Fibroblast of the aortic adventitia (primary cell): ENCODE measurements around the gene CSNK2A1. TPM values are rescaled to one million over a fixed set of nuclear protein-coding genes. Genes with fewer than 3 reads are reported as not detected.

Experiments
- DNase-seq: peaks from one replicate; pipeline ENCODE4 v3.0.0-alpha.2; 2010; ENCODE audit warnings: low read depth
- H3K4me3 ChIP-seq: 2 replicates; pipeline ENCODE4 v1.5.1; 2011; ENCODE audit warnings: low read depth, mild to moderate bottlenecking, control low read depth, low read length, moderate library complexity
- total RNA-seq: library from RNA; depleted of rRNA; stranded (reverse); fragments of >200 nt; gene quantifications from 2 replicates; pipeline ENCODE4 v1.2.3, GENCODE V29; 2012; ENCODE audit warnings: low replicate concordance
- TF ChIP-seq, protein P1 (sequence below): IDR thresholded peaks from 2 replicates; pipeline ENCODE4 v1.5.1; 2011; ENCODE audit warnings: mild to moderate bottlenecking, low read length, control low read depth, inconsistent platforms; ENCODE audit not compliant: insufficient read depth

The CSNK2A1 gene
- total RNA-seq, 1 donor: 147 TPM

DNA sequence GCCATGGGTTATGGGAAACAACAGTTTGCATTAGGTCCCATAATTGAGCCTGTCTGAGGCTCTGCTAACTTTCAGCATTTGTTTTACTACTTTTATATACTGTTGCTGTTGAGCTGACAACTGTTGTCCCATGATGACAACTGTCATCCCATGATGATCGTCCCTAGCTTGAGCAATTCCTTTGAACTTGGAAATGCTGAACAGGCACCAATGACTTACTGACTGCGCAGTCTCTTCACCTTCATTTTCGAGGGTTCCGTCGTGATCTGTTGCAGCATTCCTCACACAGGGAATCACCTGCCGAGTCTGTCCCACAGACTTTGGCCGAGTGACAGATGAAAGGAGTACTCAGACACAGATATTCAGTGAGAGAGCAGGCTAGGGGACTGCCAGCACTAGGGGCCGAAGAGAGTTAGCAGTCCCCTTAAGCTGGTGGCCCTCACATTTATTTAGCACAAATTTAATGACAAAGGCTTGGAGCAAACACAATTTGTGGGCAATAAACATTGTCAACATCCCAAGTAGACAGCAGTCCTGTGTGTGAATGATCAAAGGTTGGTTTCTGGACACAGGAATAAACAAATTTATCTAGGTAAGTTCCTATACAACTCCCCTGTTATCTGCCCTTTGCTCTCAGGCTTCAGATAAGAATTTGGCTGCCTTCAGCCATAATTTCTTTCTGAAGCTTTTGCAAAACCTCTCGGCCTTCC lies 71.3 kb downstream of the CSNK2A1 start:
- no peak overlapping the region for H3K4me3 ChIP-seq
- TF ChIP-seq, protein P1, sequence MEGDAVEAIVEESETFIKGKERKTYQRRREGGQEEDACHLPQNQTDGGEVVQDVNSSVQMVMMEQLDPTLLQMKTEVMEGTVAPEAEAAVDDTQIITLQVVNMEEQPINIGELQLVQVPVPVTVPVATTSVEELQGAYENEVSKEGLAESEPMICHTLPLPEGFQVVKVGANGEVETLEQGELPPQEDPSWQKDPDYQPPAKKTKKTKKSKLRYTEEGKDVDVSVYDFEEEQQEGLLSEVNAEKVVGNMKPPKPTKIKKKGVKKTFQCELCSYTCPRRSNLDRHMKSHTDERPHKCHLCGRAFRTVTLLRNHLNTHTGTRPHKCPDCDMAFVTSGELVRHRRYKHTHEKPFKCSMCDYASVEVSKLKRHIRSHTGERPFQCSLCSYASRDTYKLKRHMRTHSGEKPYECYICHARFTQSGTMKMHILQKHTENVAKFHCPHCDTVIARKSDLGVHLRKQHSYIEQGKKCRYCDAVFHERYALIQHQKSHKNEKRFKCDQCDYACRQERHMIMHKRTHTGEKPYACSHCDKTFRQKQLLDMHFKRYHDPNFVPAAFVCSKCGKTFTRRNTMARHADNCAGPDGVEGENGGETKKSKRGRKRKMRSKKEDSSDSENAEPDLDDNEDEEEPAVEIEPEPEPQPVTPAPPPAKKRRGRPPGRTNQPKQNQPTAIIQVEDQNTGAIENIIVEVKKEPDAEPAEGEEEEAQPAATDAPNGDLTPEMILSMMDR: no peak
- no peak for DNase-seq

DNA sequence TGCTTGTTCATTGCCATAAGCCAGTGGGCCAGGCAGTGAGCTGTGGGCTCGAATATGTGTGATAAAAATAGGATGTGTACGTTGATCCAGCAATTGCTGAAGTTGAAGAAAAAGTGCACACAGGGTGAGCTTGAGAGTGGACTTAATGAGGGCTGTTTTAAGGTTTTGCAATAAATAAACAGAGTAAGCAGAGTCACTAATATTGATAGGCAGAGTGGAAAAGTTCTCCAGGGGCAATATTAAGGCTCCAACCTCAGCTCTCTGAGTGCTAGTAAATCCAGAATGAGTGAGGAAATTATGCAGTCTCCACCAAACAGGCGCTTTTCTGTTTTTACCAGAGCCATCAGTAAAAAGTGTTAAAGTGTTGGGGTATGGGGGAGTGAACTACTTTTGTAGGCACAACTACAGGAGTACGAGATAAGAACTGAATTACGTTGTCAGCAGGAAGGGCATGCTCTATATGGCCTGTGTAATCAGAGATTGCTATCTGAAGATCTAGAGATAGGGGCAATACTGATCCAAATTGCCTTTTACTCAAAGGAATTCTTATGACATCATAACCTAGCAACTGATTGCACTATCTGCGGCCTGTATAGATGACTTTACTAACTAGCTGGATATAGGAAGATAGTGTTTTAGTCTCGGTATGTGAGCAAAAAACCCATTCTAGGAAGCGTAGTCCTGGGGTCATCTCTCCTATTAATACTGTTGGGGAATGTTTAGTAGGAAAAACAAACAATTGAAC lies 73.7 kb downstream of the CSNK2A1 start:
- TF ChIP-seq, protein P1: no peak
- no peak overlapping the region for H3K4me3 ChIP-seq
- DNase-seq: no peak

DNA sequence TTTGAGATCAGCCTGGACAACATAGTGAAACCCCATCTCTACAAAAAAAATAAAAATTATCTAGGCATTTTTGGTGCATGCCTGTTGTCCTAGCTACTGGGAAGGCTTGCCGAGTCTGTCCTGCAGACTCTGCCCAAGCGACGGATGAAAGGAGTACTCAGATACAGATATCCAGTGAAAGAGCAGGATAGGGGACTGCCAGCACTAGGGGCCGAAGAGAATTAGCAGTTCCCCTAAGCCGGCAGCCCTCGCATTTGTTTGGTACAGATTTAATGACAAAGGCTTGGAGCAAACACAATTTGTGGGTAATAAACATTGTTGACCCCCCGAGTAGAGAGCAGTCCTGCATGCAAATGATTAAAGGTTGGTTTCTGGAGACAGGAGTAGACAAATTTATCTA lies 75.8 kb downstream of the CSNK2A1 start:
- TF ChIP-seq, protein P1: no peak
- DNase-seq: no peak

DNA sequence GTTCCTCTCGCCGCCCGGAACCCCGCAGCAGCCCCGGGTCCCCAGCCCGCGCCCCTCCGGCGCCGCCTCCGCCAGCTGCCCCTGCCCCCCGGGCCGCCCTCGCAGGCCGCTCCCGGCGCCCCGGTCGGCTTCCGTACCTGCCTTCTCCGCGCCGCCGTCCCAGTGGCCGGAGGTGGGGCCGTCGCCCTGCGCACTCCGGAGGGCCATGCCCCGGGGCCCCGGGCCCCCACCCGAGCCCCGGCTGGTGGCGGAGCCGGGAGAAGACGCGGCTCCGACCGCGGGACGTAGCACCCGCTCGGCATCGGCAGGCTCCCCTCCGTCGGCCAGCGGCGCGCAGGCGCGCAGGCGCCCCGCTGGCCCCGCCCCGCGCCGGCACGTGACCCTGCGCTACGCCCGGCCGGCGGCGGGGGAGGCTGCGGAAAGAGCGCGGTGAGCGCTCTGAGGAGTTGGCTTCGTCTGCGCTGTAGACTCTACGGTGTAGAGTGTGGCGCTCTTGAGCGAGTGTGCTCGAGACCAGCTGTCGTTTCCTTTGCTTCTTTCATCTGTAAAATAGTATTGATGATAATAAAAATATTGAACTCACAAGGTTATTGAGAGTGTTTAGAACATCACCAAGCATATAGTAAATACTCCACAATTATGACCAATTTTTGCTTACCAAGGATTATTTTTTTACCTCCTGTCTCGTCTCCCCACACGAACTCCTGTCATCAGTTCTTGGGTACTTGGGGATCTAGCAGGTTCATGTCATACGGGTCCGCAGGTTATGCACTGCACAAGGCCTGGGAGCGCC lies 81.2 kb downstream of the CSNK2A1 start, which contains the start of gene TBC1D20:
Gene TBC1D20 (minus strand): TSS at position 335 of the 793 bp plus-strand sequence. CDS start 128 bp downstream, at position 207.
- DNase-seq: peak; percentile 84
- TF ChIP-seq, protein P1: peak; percentile 27
- peak within 1 kb of the TSS; percentile 83 for H3K4me3 ChIP-seq

More for the DNA sequence above, 75.8 kb downstream of the CSNK2A1 start:
- H3K4me3 ChIP-seq: no peak overlapping the region

DNA sequence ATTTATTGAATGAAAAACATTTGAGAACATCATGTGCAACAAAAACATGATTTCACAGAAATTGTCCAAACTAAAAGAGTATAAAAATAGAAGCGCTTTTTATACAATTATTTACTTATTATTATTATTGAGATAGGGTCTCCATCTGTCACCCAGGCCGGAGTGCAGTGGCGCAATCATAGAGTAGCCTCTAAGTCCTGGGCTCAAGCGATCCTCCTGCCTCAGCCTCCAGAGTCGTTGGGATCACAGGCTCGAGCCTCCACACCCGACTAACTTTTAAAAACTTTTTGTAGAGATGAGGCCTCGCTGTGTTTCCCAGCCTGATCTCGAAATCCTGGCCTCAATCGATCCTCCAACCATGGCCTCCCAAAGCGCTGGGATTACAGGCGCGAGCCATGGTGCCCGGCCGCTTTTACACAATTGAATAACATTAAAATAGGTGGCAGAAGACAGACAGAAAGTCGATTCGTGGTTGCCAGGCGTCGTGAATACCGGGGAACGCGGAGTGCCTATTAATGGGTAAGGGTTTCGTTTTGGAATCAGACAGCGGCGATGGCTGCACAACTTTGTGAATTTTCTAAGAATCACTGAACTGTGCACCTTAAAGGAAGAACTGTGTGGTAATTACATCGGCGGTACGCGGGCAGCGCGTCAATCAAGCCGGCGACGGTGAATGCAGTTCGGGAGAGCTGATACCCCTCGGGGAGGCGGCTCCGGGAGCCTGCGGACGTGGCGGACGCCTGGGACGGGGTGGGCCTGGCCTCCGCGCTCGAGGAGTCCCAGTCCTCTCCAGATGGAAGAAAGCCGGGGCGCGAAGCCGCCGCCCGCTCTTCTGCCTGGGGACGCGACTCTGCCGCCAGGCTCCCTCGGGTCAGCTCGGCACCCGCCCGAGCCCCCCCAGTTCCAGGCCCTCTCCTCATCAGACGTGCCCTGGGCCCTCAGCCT lies 82.1 kb downstream of the CSNK2A1 start:
- TF ChIP-seq, protein P1: no peak
- H3K4me3 ChIP-seq: peak overlapping the region; percentile 83
- DNase-seq: peak; percentile 35

DNA sequence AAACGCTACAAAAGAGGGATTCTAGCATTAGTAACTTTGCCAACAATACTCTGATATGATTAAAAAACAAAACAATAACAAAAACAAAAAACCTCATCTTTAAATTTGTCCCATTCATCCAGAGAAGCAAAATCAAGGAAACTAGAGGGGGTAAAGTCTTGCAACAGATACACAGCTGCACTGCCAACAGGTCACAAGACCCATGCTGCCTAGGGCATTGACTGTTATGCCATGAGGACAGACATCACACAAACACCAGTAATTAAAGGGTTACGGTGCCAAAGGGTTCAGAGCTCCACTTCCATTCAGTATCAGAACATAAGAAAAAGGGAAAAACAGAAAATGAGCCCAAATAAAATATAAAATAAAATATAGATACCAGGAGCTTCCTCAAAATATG lies 82.9 kb downstream of the CSNK2A1 start:
- DNase-seq: peak; percentile 45
- TF ChIP-seq, protein P1: no peak
- peak overlapping the region; percentile 83 for H3K4me3 ChIP-seq
